CD8-positive, alpha-beta memory T cell (primary cell): ENCODE measurements around the gene GALNS. TPM values are rescaled to one million over a fixed set of nuclear protein-coding genes. Genes with fewer than 3 reads are reported as not detected.

Experiments
- CTCF ChIA-PET: fragments of 350-600 bp; sonication (Branson Sonifier 250); formaldehyde crosslinking; loops from one replicate; lab custom pipeline; 2021; ENCODE audit warnings: antibody characterized with exemption; lab: Charles Lee
- POLR2A ChIA-PET: fragments of 350-600 bp; sonication (Branson Sonifier 250); formaldehyde crosslinking; loops from one replicate; lab custom pipeline; 2021; ENCODE audit warnings: antibody characterized with exemption; lab: Charles Lee
- DNase-seq, 5 donors: peaks; one replicate each; pipeline versions ENCODE4 v3.0.0 to v3.0.0-alpha.2; 2020 to 2022; ENCODE audit warnings: mixed read lengths in 1 of 5
- H3K27ac ChIP-seq: one replicate; pipeline ENCODE4 v1.7.0; 2013; ENCODE audit warnings: low read depth, mild to moderate bottlenecking, low read length, moderate library complexity
- H3K27me3 ChIP-seq: 2 replicates; pipeline ENCODE4 v1.7.0; 2013; ENCODE audit warnings: low read length, mild to moderate bottlenecking; ENCODE audit not compliant: insufficient read depth, poor library complexity, severe bottlenecking
- H3K36me3 ChIP-seq: 2 replicates; pipeline ENCODE4 v1.7.0; 2013; ENCODE audit warnings: mild to moderate bottlenecking, low read length, moderate library complexity; ENCODE audit not compliant: insufficient read depth
- H3K4me1 ChIP-seq: 2 replicates; pipeline ENCODE4 v1.7.0; 2013; ENCODE audit warnings: mild to moderate bottlenecking, low read length, moderate library complexity; ENCODE audit not compliant: insufficient read depth
- H3K4me3 ChIP-seq: 2 replicates; pipeline ENCODE4 v1.7.0; 2013; ENCODE audit warnings: mild to moderate bottlenecking, low read length
- H3K9me3 ChIP-seq: 2 replicates; pipeline ENCODE4 v1.7.0; 2013; ENCODE audit warnings: mild to moderate bottlenecking, low read length
- H3K27ac Mint-ChIP-seq, 8 donors: one replicate each; pipeline ENCODE4 v1.8.0; 2020 to 2021; ENCODE audit warnings: mixed read lengths in 8 of 8, mild to moderate bottlenecking in 6 of 8, inconsistent platforms in 3 of 8, moderate library complexity in 3 of 8
- H3K27me3 Mint-ChIP-seq, 2 donors: one replicate each; pipeline ENCODE4 v1.8.0; 2020 to 2021; ENCODE audit warnings: mixed read lengths in 2 of 2, mild to moderate bottlenecking in 1 of 2, moderate library complexity in 1 of 2
- H3K36me3 Mint-ChIP-seq, 3 donors: one replicate each; pipeline ENCODE4 v1.8.0; 2020 to 2021; ENCODE audit warnings: mixed read lengths in 3 of 3, inconsistent platforms in 1 of 3, mild to moderate bottlenecking in 1 of 3
- H3K4me1 Mint-ChIP-seq, 3 donors: one replicate each; pipeline ENCODE4 v1.8.0; 2020 to 2021; ENCODE audit warnings: mixed read lengths in 3 of 3, inconsistent platforms in 1 of 3, mild to moderate bottlenecking in 1 of 3
- H3K4me3 Mint-ChIP-seq, 7 donors: one replicate each; pipeline ENCODE4 v1.8.0; 2020 to 2021; ENCODE audit warnings: mixed read lengths in 7 of 7, mild to moderate bottlenecking in 6 of 7, moderate library complexity in 4 of 7, inconsistent platforms in 2 of 7
- H3K9me3 Mint-ChIP-seq, 5 donors: one replicate each; pipeline ENCODE4 v1.8.0; 2020 to 2022; ENCODE audit warnings: mixed read lengths in 5 of 5, mild to moderate bottlenecking in 3 of 5, moderate library complexity in 2 of 5, inconsistent platforms in 1 of 5
- polyA plus RNA-seq: library from polyadenylated mRNA; unstranded; fragments of 300-500 nt; fragmentation: Illumina TruSeq; gene quantifications from one replicate; pipeline ENCODE4 v1.2.3, GENCODE V29; 2021
- total RNA-seq, 2 experiments: library from RNA; stranded (reverse); gene quantifications; one replicate each; pipeline ENCODE4 v1.2.3, GENCODE V29; 2021

GALNS gene
- total and polyA plus RNA-seq, 3 experiments from 2014 or later: 13.0 to 22.5 (median 19.2) TPM

DNA sequence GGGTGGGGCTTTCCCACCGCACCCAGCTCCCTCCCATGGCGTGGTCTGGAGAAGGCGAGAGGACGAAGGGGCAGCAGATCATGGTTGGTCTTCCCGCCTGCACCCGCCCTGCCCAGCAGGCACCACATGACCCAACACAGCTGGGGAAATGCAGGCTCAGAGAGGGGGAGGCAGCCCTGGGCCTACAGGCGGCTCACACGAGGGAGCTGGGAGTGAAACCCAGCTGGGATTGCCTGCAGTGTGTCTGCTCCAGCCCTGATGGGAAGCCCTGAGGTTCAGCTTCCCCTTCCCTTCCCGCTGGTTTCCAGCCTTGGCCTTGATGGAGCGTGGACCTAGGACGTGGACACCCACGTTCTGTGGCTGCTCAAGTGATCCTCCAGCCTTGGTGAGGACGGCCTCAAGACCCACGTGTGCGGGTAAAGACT lies 29.7 kb upstream of the GALNS start:
- ChIA-PET POLR2A (no interaction called here), CTCF (no interaction called here)
- no peak overlapping the region for H3K27ac ChIP-seq
- no peak for DNase-seq
- no peaks in the 10 kb centered on the region for H3K4me1 ChIP-seq
- no peak overlapping the region for H3K4me3 Mint-ChIP-seq
- no peak overlapping the region for H3K27ac Mint-ChIP-seq
- H3K9me3 ChIP-seq: no peaks in the 10 kb centered on the region
- H3K4me1 Mint-ChIP-seq: peaks cover 0 to 2% (median 0%) of the 10 kb centered on the region in 3 donors
- no peak overlapping the region for H3K4me3 ChIP-seq
- no peaks in the 10 kb centered on the region for H3K36me3 ChIP-seq
- no peaks in the 10 kb centered on the region for H3K36me3 Mint-ChIP-seq
- H3K27me3 Mint-ChIP-seq: no peaks in the 10 kb centered on the region
- no peaks in the 10 kb centered on the region for H3K27me3 ChIP-seq
- no peaks in the 10 kb centered on the region for H3K9me3 Mint-ChIP-seq

DNA sequence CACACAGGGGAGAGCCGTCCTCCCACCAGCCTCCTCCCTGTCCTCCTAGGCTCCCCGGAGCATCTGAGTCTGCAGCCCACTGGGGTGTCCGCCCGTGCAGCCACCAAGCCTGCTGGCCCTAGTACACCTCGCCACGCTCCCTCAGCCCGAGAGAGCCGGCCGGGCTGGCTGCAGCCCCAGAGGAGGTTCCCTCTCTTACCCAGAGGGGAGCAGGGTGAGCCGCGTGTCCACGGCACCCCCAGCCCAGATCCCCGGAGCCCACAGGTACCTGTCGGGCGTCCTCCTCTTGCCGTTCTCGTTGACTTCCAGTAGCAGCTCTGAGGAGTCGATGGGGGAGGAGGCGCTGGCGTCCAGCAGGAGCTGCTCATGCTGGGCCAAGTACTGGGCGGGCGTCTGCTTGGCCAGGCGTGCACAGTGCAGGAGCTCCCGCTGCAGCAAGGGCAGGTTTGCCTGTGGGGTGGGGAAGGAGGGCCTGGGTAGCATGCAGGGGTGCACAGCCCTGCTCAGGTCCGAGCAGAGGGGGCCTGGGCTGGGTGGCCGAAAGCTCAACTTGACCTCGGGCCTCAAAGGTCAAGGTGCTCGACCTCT lies 29.0 kb upstream of the GALNS start:
- Mint-ChIP-seq H3K27me3 (no peaks in the 10 kb centered on the region), H3K4me1 (peaks cover 0 to 2% (median 0%) of the 10 kb centered on the region in 3 donors), H3K27ac (no peak overlapping the region), H3K9me3 (no peaks in the 10 kb centered on the region), H3K4me3 (no peak overlapping the region), H3K36me3 (no peaks in the 10 kb centered on the region)
- no peak overlapping the region for H3K4me3 ChIP-seq
- POLR2A ChIA-PET: no interaction called here
- CTCF ChIA-PET: no interaction called here
- no peaks in the 10 kb centered on the region for H3K9me3 ChIP-seq
- H3K4me1 ChIP-seq: no peaks in the 10 kb centered on the region
- no peak overlapping the region for H3K27ac ChIP-seq
- H3K27me3 ChIP-seq: no peaks in the 10 kb centered on the region
- no peaks in the 10 kb centered on the region for H3K36me3 ChIP-seq
- DNase-seq: no peak

DNA sequence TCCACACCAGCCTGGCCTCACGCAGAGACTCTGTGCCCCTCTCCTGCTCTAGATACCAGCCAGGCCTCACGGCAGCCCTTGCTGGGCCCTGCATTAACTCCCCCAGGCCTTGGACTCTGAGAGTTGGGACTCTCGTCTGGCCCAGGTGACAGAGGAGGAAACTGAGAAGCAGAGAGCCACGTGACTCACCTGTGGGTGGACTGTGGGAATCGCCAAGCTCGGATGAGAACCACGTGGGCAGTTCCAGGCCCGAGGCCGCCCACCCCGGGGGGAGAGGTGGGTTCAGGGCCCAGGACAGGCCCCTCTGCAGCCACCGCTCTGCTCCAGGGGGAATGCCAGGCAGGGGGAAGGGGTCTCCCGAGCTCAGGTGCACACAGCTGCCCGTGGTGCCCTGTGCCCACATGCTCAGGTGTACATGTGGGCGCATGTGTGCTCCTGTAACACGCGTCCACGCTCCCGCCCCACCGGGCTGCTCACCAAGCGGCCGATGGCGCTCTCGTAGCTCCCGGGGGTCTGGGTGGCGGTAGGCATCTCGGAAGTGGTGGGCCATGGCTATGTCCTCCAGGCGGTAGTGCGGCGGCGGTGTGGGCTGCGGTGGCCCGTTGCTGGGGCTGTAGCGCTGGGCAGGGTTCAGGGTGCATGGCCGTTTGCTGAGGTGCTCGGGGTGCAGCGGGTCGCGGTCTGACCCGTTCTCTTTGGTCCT lies 28.0 kb upstream of the GALNS start:
- POLR2A ChIA-PET: no interaction called here
- Mint-ChIP-seq H3K4me1 (peaks cover 0 to 2% (median 0%) of the 10 kb centered on the region in 3 donors), H3K36me3 (no peaks in the 10 kb centered on the region), H3K4me3 (no peak overlapping the region), H3K27ac (no peak overlapping the region), H3K27me3 (no peaks in the 10 kb centered on the region), H3K9me3 (no peaks in the 10 kb centered on the region)
- CTCF ChIA-PET: no interaction called here
- H3K27me3 ChIP-seq: no peaks in the 10 kb centered on the region
- H3K4me1 ChIP-seq: no peaks in the 10 kb centered on the region
- no peaks in the 10 kb centered on the region for H3K9me3 ChIP-seq
- H3K27ac ChIP-seq: no peak overlapping the region
- DNase-seq: no peak
- no peak overlapping the region for H3K4me3 ChIP-seq
- no peaks in the 10 kb centered on the region for H3K36me3 ChIP-seq

DNA sequence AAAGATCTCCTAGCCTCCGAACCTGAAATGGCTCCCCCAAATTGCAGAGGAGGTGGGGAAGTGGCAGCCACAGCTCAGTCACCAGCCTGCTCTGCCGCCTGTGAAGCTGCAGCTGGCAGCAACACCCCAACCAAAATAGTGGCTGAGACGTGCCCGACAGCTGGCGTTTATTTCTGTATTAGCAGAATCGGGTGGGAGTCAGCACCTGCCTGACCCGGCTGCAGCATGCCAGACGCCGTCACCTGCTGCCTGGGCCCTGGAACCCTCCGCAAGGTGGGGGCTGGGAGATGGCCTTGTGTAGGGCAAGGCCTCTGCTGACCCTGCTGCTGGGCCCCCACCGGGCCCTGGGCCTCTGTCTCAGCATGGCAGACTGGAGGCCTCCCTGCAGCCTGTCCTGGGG lies 27.2 kb upstream of the GALNS start:
- no peaks in the 10 kb centered on the region for H3K4me1 ChIP-seq
- no peaks in the 10 kb centered on the region for H3K9me3 ChIP-seq
- Mint-ChIP-seq H3K9me3 (no peaks in the 10 kb centered on the region), H3K27ac (no peak overlapping the region), H3K36me3 (no peaks in the 10 kb centered on the region), H3K27me3 (no peaks in the 10 kb centered on the region), H3K4me3 (no peak overlapping the region), H3K4me1 (peaks cover 0 to 2% (median 0%) of the 10 kb centered on the region in 3 donors)
- ChIA-PET CTCF (no interaction called here), POLR2A (no interaction called here)
- no peaks in the 10 kb centered on the region for H3K27me3 ChIP-seq
- H3K27ac ChIP-seq: no peak overlapping the region
- no peaks in the 10 kb centered on the region for H3K36me3 ChIP-seq
- H3K4me3 ChIP-seq: no peak overlapping the region
- no peak for DNase-seq

DNA sequence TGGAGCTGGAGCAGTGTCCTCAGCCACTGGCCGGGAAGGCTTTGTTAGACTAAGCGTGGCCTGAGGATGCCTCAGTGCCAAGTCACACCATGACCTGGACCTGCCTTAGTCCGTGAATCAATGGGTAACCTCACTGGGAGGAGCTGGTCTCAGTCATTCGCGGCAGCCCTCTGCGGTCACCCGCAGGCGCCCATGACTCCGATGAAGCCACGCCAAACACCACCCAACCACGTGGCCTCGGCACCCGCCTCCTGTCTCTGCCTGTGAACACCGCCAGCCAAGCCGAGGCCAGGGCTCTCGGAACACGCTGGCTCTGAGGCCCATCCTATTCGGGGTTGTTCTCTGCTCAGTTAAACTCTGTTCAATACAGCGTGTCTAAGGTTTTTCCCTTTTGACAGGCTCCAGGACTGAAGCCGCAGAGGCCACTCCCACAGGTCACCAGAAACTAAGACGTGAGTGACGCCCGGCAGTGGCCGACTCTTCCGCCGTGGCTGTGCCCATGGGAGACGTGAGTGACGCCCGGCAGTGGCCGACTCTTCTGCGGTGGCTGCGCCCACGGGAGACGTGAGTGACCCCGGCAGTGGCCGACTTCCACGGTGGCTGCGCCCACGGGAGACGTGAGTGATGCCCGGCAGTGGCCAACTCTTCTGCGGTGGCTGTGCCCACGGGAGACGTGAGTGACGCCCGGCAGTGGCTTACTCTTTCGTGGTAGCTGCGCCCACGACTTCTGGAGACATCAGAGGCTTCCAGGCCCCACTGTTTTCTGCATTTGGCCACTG lies 26.6 kb upstream of the GALNS start:
- Mint-ChIP-seq H3K36me3 (no peaks in the 10 kb centered on the region), H3K27me3 (no peaks in the 10 kb centered on the region), H3K4me1 (peaks cover 0 to 2% (median 0%) of the 10 kb centered on the region in 3 donors), H3K27ac (no peak overlapping the region), H3K9me3 (no peaks in the 10 kb centered on the region), H3K4me3 (no peak overlapping the region)
- Histone ChIP-seq H3K9me3 (no peaks in the 10 kb centered on the region), H3K4me3 (no peak overlapping the region), H3K36me3 (no peaks in the 10 kb centered on the region), H3K4me1 (no peaks in the 10 kb centered on the region), H3K27me3 (no peaks in the 10 kb centered on the region), H3K27ac (no peak overlapping the region)
- CTCF ChIA-PET: no interaction called here
- POLR2A ChIA-PET: no interaction called here
- DNase-seq: no peak

DNA sequence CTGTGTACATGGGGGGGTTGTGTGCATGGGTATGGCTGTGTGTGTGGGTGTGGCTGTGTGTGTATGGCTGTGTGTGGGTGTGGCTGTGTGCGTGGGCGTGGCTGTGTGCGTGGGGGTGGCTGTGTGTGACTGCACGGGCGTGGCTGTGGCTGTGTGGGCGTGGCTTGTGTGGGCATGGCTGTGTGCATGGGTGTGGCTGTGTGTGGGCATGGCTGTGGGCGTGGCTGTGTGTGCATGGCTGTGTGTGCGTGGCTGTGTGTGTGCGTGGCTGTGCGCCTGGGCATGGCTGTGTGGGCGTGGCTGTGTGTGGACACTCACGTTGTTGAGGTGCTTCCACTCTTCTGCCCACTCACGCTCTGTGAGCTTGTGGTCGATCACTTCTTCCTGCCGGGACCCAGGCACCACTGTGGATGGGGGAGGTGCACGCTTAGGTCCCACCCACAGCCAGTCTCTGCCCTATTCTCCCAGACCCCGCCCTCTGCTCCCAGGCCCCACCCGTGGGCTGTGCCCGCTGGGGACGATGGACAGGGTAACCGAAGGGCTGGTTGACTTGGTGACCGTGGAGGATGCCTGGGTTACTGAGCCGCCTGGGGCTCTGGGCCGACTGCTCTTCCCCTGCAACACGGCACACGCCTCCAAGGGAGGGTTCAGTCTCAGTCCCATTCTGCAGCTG lies 25.7 kb upstream of the GALNS start:
- H3K27ac Mint-ChIP-seq: no peak overlapping the region
- no peaks in the 10 kb centered on the region for H3K36me3 Mint-ChIP-seq
- peaks cover 0 to 2% (median 0%) of the 10 kb centered on the region in 3 donors for H3K4me1 Mint-ChIP-seq
- no peaks in the 10 kb centered on the region for H3K4me1 ChIP-seq
- H3K27ac ChIP-seq: no peak overlapping the region
- DNase-seq: no peak
- no peak overlapping the region for H3K4me3 ChIP-seq
- no peaks in the 10 kb centered on the region for H3K9me3 ChIP-seq
- no peaks in the 10 kb centered on the region for H3K27me3 Mint-ChIP-seq
- no peaks in the 10 kb centered on the region for H3K9me3 Mint-ChIP-seq
- ChIA-PET POLR2A (no interaction called here), CTCF (no interaction called here)
- H3K27me3 ChIP-seq: no peaks in the 10 kb centered on the region
- no peaks in the 10 kb centered on the region for H3K36me3 ChIP-seq
- H3K4me3 Mint-ChIP-seq: no peak overlapping the region

DNA sequence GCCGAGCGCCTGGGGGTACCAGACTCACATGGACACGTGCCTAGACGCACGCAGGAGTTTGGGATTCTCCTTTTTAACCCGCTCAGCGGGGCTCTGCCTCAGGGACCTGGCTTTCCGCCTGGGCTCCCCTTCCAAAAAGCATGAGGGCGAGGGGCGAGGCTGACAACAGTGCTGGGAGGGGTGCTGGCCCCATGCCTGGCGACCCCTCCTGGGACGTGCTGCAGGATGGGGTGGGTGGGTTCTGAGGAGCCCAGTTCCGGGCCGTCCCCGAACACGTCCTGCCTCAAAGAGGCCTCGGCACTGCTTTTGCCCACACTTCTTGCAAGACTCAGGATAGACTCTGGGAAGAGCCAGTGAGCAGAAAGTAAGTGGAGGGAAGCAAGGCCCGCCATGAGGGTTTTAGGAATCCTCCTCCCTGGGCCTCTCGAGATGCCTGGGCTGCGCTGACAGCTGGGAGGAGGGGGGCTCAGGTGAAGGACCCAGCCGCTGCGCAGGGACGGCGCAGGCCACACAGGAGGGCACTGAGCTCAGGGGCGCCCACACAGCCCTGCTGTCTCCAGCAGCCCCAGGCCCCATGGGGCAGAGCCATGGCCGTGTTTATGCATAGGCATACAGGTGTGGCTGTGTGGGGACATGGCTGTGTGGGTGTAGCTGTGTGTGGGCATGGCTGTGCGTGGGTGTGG lies 25.1 kb upstream of the GALNS start:
- H3K27me3 Mint-ChIP-seq: no peaks in the 10 kb centered on the region

More for the DNA sequence above, 25.1 kb upstream of the GALNS start:
- Mint-ChIP-seq H3K9me3 (no peaks in the 10 kb centered on the region), H3K4me3 (no peak overlapping the region), H3K27ac (no peak overlapping the region), H3K36me3 (no peaks in the 10 kb centered on the region), H3K4me1 (peaks cover 0 to 2% (median 0%) of the 10 kb centered on the region in 3 donors)
- CTCF ChIA-PET: no interaction called here
- no peaks in the 10 kb centered on the region for H3K36me3 ChIP-seq
- no peak overlapping the region for H3K27ac ChIP-seq
- H3K9me3 ChIP-seq: no peaks in the 10 kb centered on the region
- no peak for DNase-seq
- no peak overlapping the region for H3K4me3 ChIP-seq
- H3K4me1 ChIP-seq: no peaks in the 10 kb centered on the region
- H3K27me3 ChIP-seq: no peaks in the 10 kb centered on the region
- POLR2A ChIA-PET: no interaction called here
